Vagina (tissue), 2 donors: ENCODE measurements around the gene APBA3. TPM values are rescaled to one million over a fixed set of nuclear protein-coding genes. Genes with fewer than 3 reads are reported as not detected.

Experiments
- DNase-seq, 2 donors: peaks; one replicate each; pipeline ENCODE4 v3.0.0-alpha.2; 2017; ENCODE audit errors: extremely low spot score in 2 of 2
- H3K27ac ChIP-seq: fragments of 200-600 bp; sonication (generic); one replicate; pipeline ENCODE4 v1.5.1; 2019
- H3K27me3 ChIP-seq: fragments of 200-600 bp; sonication (generic); one replicate; pipeline ENCODE4 v1.5.1; 2019
- H3K36me3 ChIP-seq, 2 donors: fragments of 200-600 bp; sonication (generic); one replicate each; pipeline ENCODE4 v1.5.1; 2017 to 2019
- H3K4me1 ChIP-seq: fragments of 200-600 bp; sonication (generic); one replicate; pipeline ENCODE4 v1.5.1; 2019
- H3K4me3 ChIP-seq, 2 donors: fragments of 200-600 bp; sonication (generic); 1 replicate in 1 of 2; 2 replicates in 1 of 2; pipeline ENCODE4 v1.5.1; 2016 to 2019
- H3K9me3 ChIP-seq: fragments of 200-600 bp; sonication (generic); one replicate; pipeline ENCODE4 v1.5.1; 2019
- POLR2A ChIP-seq, 2 donors: fragments of 450-650 bp; IDR thresholded peaks; one replicate each; pipeline ENCODE4 v1.6.1; 2017; ENCODE audit warnings: antibody characterized with exemption in 2 of 2, mild to moderate bottlenecking in 2 of 2, moderate library complexity in 2 of 2
- POLR2AphosphoS5 ChIP-seq, 2 donors: sonication (generic); formaldehyde crosslinking; IDR thresholded peaks; one replicate each; pipeline ENCODE4 v1.9.0; 2017; ENCODE audit warnings: antibody characterized with exemption in 2 of 2, mild to moderate bottlenecking in 2 of 2, low read depth in 1 of 2; ENCODE audit not compliant: insufficient read depth in 1 of 2
- intact Hi-C: fragments of 100-400 bp; cut with DNase I; formaldehyde crosslinking; loops from one replicate; pipeline ENCODE4 v1.15.1; 2023
- total RNA-seq: library from RNA; depleted of rRNA; stranded (reverse); fragments of >200 nt; gene quantifications from one replicate; pipeline ENCODE4 v1.2.3, GENCODE V29; 2016
- TF ChIP-seq, protein P1 (sequence below), 3 experiments: fragments of 450-650 bp in 2 of 3; fragments of 200-600 bp in 1 of 3; sonication (generic) in 1 of 3; IDR thresholded peaks; one replicate each; pipeline ENCODE4 v1.5.1; 2017 to 2019; ENCODE audit warnings: antibody characterized with exemption in 3 of 3, mild to moderate bottlenecking in 2 of 3, moderate library complexity in 2 of 3

Gene APBA3
- total RNA-seq, 1 donor from 2014 or later, result 46.2 TPM

DNA sequence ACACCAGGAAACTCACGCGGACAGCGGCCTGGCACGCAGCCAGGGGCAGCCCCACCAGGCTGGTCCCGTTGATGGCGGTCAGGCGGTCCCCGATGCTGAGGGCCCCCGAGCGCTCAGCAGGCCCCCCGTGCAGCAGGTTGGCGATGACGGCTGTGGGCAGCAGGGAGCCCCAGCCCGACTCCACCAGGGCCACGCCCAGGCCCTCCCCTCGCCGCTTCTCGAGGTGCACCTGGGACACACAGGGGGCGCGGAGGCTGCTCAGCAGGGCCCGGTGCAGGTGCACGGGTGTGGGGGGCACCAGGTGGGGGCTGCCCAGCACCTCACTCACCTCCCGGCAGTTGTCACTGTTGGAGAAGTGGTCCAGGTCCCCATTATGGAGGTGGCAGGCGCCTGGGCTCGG lies 9.0 kb downstream of the APBA3 start:
- no peaks in the 10 kb centered on the region for H3K4me1 ChIP-seq

DNA sequence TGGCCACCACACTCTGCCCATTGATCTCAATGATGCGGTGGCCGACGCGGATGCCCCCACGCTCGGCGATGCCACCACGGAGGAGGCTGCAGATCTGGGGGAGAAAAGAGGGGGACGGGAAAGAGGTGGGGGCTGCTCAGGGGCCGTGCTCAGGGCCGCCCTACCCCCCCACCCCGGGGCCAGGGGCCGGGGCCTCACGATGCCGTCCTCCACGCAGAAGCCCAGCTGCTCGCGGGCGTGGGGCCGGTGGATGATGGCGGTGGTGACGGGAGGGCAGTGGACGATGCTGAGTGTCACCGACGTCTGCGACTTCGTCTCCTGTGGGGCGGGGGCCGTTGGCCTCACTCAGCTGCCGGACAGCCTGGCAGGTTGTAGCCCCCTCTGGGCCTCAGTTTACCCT lies 10.3 kb downstream of the APBA3 start:
- Histone ChIP-seq H3K27ac (no peak overlapping the region), H3K4me3 (no peak overlapping the region), H3K9me3 (no peaks in the 10 kb centered on the region), H3K4me1 (no peaks in the 10 kb centered on the region), H3K27me3 (no peaks in the 10 kb centered on the region), H3K36me3 (peaks cover 0 to 45% of the 10 kb centered on the region in 2 donors)
- intact Hi-C loops, result no loop called here
- TF ChIP-seq, protein P1, sequence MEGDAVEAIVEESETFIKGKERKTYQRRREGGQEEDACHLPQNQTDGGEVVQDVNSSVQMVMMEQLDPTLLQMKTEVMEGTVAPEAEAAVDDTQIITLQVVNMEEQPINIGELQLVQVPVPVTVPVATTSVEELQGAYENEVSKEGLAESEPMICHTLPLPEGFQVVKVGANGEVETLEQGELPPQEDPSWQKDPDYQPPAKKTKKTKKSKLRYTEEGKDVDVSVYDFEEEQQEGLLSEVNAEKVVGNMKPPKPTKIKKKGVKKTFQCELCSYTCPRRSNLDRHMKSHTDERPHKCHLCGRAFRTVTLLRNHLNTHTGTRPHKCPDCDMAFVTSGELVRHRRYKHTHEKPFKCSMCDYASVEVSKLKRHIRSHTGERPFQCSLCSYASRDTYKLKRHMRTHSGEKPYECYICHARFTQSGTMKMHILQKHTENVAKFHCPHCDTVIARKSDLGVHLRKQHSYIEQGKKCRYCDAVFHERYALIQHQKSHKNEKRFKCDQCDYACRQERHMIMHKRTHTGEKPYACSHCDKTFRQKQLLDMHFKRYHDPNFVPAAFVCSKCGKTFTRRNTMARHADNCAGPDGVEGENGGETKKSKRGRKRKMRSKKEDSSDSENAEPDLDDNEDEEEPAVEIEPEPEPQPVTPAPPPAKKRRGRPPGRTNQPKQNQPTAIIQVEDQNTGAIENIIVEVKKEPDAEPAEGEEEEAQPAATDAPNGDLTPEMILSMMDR (IDR thresholded peaks at IDR 0.05), result no peak
- DNase-seq, result no peak

More for the DNA sequence above, 9.0 kb downstream of the APBA3 start:
- peak in 1 of 2 donors; percentile 92 for DNase-seq
- intact Hi-C loops, result no loop called here
- Histone ChIP-seq H3K36me3 (peaks cover 0 to 50% of the 10 kb centered on the region in 2 donors), H3K9me3 (no peaks in the 10 kb centered on the region), H3K27ac (no peak overlapping the region), H3K27me3 (no peaks in the 10 kb centered on the region), H3K4me3 (no peak overlapping the region)
- TF ChIP-seq POLR2A (IDR thresholded peaks at IDR 0.05) (no peak), POLR2AphosphoS5 (IDR thresholded peaks at IDR 0.05; ENCODE audit: insufficient read depth in 1 of 2, low read depth in 1 of 2) (no peak)
- TF ChIP-seq, protein P1 (IDR thresholded peaks at IDR 0.05), result no peak

DNA sequence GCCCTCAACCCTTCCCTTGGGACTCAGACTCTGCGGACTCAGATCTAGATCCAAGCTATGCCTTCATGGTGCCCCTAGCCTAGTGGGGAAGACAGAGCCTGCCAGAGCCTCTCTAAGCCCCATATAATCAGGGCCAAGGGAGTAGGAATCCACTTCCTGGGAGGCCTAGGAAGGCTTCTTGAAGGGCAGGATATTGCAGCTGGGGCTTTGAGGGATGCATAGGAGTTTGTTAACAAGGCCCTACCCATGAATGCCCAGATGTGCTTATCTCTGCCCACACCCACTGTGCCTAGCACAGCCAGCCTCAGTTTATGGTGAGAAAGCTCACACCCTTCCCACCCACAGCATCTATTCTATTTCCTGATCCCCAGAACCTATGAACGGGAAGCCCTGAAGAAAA lies 11.3 kb downstream of the APBA3 start:
- no peak for DNase-seq
- H3K36me3 ChIP-seq, result peaks cover 0 to 45% of the 10 kb centered on the region in 2 donors
- intact Hi-C loops, result no loop called here

DNA sequence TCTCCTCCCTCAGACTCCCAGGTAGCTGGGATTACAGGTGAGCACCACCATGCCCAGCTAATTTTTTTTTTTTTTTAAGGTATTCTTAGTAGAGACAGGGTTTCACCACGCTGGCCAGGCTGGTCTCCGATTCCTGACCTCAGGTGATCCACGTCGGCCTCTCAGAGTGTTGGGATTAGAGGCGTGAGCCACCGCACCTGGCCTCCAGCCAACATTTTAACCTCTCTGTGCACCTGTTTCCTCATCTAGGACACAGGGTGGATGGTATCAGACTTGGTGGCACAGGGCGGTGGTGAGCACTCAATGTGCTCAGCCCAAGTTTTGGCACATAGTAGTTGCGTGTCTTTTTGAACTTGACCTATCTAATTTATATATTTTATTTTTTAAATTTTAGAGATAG lies 12.5 kb downstream of the APBA3 start:
- Histone ChIP-seq H3K9me3 (no peaks in the 10 kb centered on the region), H3K36me3 (peaks cover 0 to 41% of the 10 kb centered on the region in 2 donors), H3K27ac (no peak overlapping the region), H3K4me3 (no peak overlapping the region), H3K4me1 (no peaks in the 10 kb centered on the region), H3K27me3 (no peaks in the 10 kb centered on the region)
- no peak for DNase-seq
- intact Hi-C loops, result no loop called here
- TF ChIP-seq, protein P1 (IDR thresholded peaks at IDR 0.05), result no peak

More for the DNA sequence above, 11.3 kb downstream of the APBA3 start:
- H3K9me3 ChIP-seq, result no peaks in the 10 kb centered on the region
- no peaks in the 10 kb centered on the region for H3K4me1 ChIP-seq
- TF ChIP-seq, protein P1 (IDR thresholded peaks at IDR 0.05), result no peak
- TF ChIP-seq POLR2A (IDR thresholded peaks at IDR 0.05) (no peak), POLR2AphosphoS5 (IDR thresholded peaks at IDR 0.05; ENCODE audit: insufficient read depth in 1 of 2, low read depth in 1 of 2) (no peak)
- no peak overlapping the region for H3K27ac ChIP-seq
- H3K4me3 ChIP-seq, result no peak overlapping the region
- H3K27me3 ChIP-seq, result no peaks in the 10 kb centered on the region

DNA sequence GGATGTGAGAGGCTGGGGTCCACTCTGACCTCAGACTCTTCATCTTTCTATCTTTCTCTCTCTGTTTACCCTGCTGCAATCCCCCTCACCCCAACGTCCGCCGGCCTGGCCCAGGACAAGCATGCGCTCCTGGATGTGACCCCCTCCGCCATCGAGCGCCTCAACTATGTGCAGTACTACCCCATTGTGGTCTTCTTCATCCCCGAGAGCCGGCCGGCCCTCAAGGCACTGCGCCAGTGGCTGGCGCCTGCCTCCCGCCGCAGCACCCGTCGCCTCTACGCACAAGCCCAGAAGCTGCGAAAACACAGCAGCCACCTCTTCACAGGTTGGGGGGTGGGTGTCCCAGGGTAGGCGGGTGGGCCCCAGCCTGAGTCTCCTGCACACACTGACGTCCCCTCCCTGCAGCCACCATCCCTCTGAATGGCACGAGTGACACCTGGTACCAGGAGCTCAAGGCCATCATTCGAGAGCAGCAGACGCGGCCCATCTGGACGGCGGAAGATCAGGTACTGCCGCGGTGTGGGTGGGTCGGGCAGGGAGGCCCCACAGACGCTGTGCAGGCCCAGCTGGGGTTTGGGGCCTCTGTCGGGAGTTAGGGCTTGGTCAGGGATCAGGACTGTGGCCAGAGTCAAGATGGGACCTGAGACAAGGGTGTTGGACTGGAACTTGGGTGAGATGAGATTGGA lies 15.0 kb downstream of the APBA3 start:
- Histone ChIP-seq H3K36me3 (peaks cover 0 to 18% of the 10 kb centered on the region in 2 donors), H3K4me3 (no peak overlapping the region), H3K9me3 (no peaks in the 10 kb centered on the region), H3K4me1 (no peaks in the 10 kb centered on the region), H3K27ac (no peak overlapping the region), H3K27me3 (no peaks in the 10 kb centered on the region)
- intact Hi-C loops, result no loop called here
- DNase-seq, result no peak
- TF ChIP-seq POLR2A (IDR thresholded peaks at IDR 0.05) (no peak), POLR2AphosphoS5 (IDR thresholded peaks at IDR 0.05; ENCODE audit: insufficient read depth in 1 of 2, low read depth in 1 of 2) (no peak)
- TF ChIP-seq, protein P1 (IDR thresholded peaks at IDR 0.05), result no peak
